PC-9 (cell line): Measurements from ENCODE around the gene PIR. TPM values are rescaled to one million over a fixed set of nuclear protein-coding genes. Genes with fewer than 3 reads are reported as not detected.

Experiments
- BruUV-seq: library from RNA; stranded (reverse); fragments of 400-500 nt; replicated peaks from 2 replicates; lab custom pipeline; 2021; lab: Mats Ljungman, UMichigan
- CTCF ChIA-PET: fragments of 300-600 bp; sonication (Branson Sonifier 250); formaldehyde crosslinking; loops from one replicate; lab custom pipeline; 2022; ENCODE audit warnings: antibody characterized with exemption; lab: Charles Lee
- POLR2A ChIA-PET: fragments of 300-600 bp; sonication (Branson Sonifier 250); formaldehyde crosslinking; loops from one replicate; lab custom pipeline; 2022; ENCODE audit warnings: antibody characterized with exemption; ENCODE audit not compliant: unreplicated experiment; lab: Charles Lee
- DNase-seq, 2 experiments: peaks; one replicate each; pipeline versions ENCODE4 v3.0.0 to v3.0.0-alpha.2; 2015 to 2022; ENCODE audit warnings: mixed read lengths in 1 of 2
- H2AFZ ChIP-seq: fragments of 200-600 bp; sonication (generic); 2 replicates; pipeline ENCODE4 v1.8.1; 2017; ENCODE audit warnings: antibody characterized with exemption
- H3F3A ChIP-seq: fragments of 200-600 bp; sonication (generic); 2 replicates; pipeline ENCODE4 v1.8.1; 2017; ENCODE audit warnings: antibody characterized with exemption, mild to moderate bottlenecking, low read depth; ENCODE audit not compliant: insufficient read depth
- H3K27ac ChIP-seq: fragments of 200-600 bp; sonication (generic); 2 replicates; pipeline ENCODE4 v1.6.1; 2016; ENCODE audit warnings: mixed run types
- H3K27me3 ChIP-seq: fragments of 200-600 bp; sonication (generic); 2 replicates; pipeline ENCODE4 v1.6.1; 2016; ENCODE audit warnings: low read depth, mixed run types; ENCODE audit not compliant: insufficient read depth
- H3K36me3 ChIP-seq: fragments of 200-600 bp; sonication (generic); 2 replicates; pipeline ENCODE4 v1.6.1; 2016; ENCODE audit warnings: low read depth, mixed run types
- H3K4me1 ChIP-seq: fragments of 200-600 bp; sonication (generic); replicated peaks from 2 replicates; pipeline ENCODE4 v1.6.1; 2016; ENCODE audit warnings: mixed run types; ENCODE audit not compliant: insufficient read depth
- H3K4me2 ChIP-seq: fragments of 200-600 bp; sonication (generic); 2 replicates; pipeline ENCODE4 v1.6.1; 2017; ENCODE audit warnings: mixed run types
- H3K4me3 ChIP-seq: fragments of 200-600 bp; sonication (generic); 2 replicates; pipeline ENCODE4 v1.6.1; 2016; ENCODE audit warnings: mixed run types
- H3K79me2 ChIP-seq: fragments of 200-600 bp; sonication (generic); 2 replicates; pipeline ENCODE4 v1.6.1; 2017; ENCODE audit warnings: low read depth, mixed run types
- H3K9me2 ChIP-seq: fragments of 200-600 bp; sonication (generic); 2 replicates; pipeline ENCODE4 v1.8.1; 2017; ENCODE audit warnings: mild to moderate bottlenecking; ENCODE audit not compliant: insufficient read depth
- H3K9me3 ChIP-seq: fragments of 200-600 bp; sonication (generic); 2 replicates; pipeline ENCODE4 v1.8.1; 2016; ENCODE audit warnings: low read depth; ENCODE audit not compliant: insufficient read depth
- H4K20me1 ChIP-seq: fragments of 200-600 bp; sonication (generic); 2 replicates; pipeline ENCODE4 v1.8.1; 2017; ENCODE audit not compliant: insufficient read depth
- CTCF ChIP-seq: fragments of 200-600 bp; sonication (generic); conservative IDR thresholded peaks from 2 replicates; pipeline ENCODE4 v1.6.1; 2017; ENCODE audit warnings: mixed run types, antibody characterized with exemption, mild to moderate bottlenecking, moderate library complexity
- EZH2 ChIP-seq: fragments of 200-600 bp; sonication (generic); IDR thresholded peaks from 2 replicates; pipeline ENCODE4 v1.8.0; 2017; ENCODE audit warnings: antibody characterized with exemption, low read depth
- intact Hi-C: fragments of 100-400 bp; cut with micrococcal nuclease; formaldehyde crosslinking; loops from one replicate; pipeline ENCODE4 v1.10.0; 2022; ENCODE audit not compliant: unreplicated experiment
- total RNA-seq: library from RNA; stranded (reverse); gene quantifications from 2 replicates; pipeline ENCODE4 v1.2.3, GENCODE V29; 2021

Gene PIR
- total RNA-seq, 1 experiment from 2014 or later = 197 TPM

GRCh38 chrX:15495801-15496200, 2.7 kb upstream of the PIR start:
- no peaks in the 10 kb centered on the region for H3K27me3 ChIP-seq
- H4K20me1 ChIP-seq = no peaks in the 10 kb centered on the region
- no peak overlapping the region for H3K27ac ChIP-seq
- no peaks in the 10 kb centered on the region for H3F3A ChIP-seq
- DNase-seq = no peak
- peaks cover 23% of the 10 kb centered on the region for H3K4me1 ChIP-seq
- intact Hi-C loops = no loop called here
- TF ChIP-seq EZH2 (no peak), CTCF (no peak)
- no peak overlapping the region for H3K4me3 ChIP-seq
- no peak overlapping the region for H2AFZ ChIP-seq
- BruUV-seq = no TSS peak
- no peak overlapping the region for H3K4me2 ChIP-seq
- H3K9me2 ChIP-seq = no peaks in the 10 kb centered on the region
- ChIA-PET POLR2A (no interaction called here), CTCF (no interaction called here)
- H3K36me3 ChIP-seq = no peaks in the 10 kb centered on the region
- peaks cover 21% of the 10 kb centered on the region for H3K79me2 ChIP-seq
- no peaks in the 10 kb centered on the region for H3K9me3 ChIP-seq

GRCh38 chrX:15492469-15492868, 664 bp downstream of the PIR start:
- Histone ChIP-seq H3K27ac (peak overlapping the region; percentile 94), H3K4me1 (peaks cover 23% of the 10 kb centered on the region), H3K27me3 (no peaks in the 10 kb centered on the region), H3K9me2 (no peaks in the 10 kb centered on the region), H3K9me3 (no peaks in the 10 kb centered on the region), H3K4me2 (peak overlapping the region; percentile 98), H3K79me2 (peaks cover 28% of the 10 kb centered on the region), H4K20me1 (no peaks in the 10 kb centered on the region), H3K36me3 (peaks cover 5% of the 10 kb centered on the region; the same call in 1 of the 2 replicates), H3F3A (no peaks in the 10 kb centered on the region), H2AFZ (no peak overlapping the region; the same call in 1 of the 2 replicates), H3K4me3 (peak overlapping the region; percentile 86)
- TF ChIP-seq CTCF = no peak
- no peak for TF ChIP-seq EZH2
- intact Hi-C loops = loop anchor here (2.0 kb wide), 1 partner anchor 18 kb away; no protein-coding TSS in a partner anchor
- DNase-seq = no peak
- CTCF ChIA-PET = interaction anchor here (0.6 kb wide), 1 partner anchor 315 kb away, joined by 3 read pairs; no protein-coding TSS in a partner anchor
- POLR2A ChIA-PET = interaction anchor here (0.7 kb wide), 1 partner anchor 92 kb away, joined by 3 read pairs; no protein-coding TSS in a partner anchor
- BruUV-seq = TSS peak; percentile 67

- no peak for DNase-seq
- Histone ChIP-seq H3K27ac (no peak overlapping the region), H3K4me3 (no peak overlapping the region), H3K79me2 (no peaks in the 10 kb centered on the region), H3K9me3 (no peaks in the 10 kb centered on the region), H3K27me3 (no peaks in the 10 kb centered on the region), H3K4me1 (no peaks in the 10 kb centered on the region), H4K20me1 (no peaks in the 10 kb centered on the region), H3K9me2 (no peaks in the 10 kb centered on the region), H2AFZ (no peak overlapping the region), H3K36me3 (peaks cover 9% of the 10 kb centered on the region), H3F3A (no peaks in the 10 kb centered on the region), H3K4me2 (no peak overlapping the region)
- ChIA-PET POLR2A (no interaction called here), CTCF (no interaction called here)
- intact Hi-C loops = loop anchor here (10.0 kb wide), 1 partner anchor 59 kb away; no protein-coding TSS in a partner anchor
- no peak for TF ChIP-seq CTCF
- no peak for TF ChIP-seq EZH2
- BruUV-seq = no TSS peak
Observed at GRCh38 chrX:15483891-15484290, 9.2 kb downstream of the PIR start.
